ENCODE data around the gene IRX6. TPM values are rescaled to one million over a fixed set of nuclear protein-coding genes. Genes with fewer than 3 reads are reported as not detected.

The IRX6 gene
- total RNA-seq, 1 experiment from 2014 or later, result 0.22 TPM

DNA sequence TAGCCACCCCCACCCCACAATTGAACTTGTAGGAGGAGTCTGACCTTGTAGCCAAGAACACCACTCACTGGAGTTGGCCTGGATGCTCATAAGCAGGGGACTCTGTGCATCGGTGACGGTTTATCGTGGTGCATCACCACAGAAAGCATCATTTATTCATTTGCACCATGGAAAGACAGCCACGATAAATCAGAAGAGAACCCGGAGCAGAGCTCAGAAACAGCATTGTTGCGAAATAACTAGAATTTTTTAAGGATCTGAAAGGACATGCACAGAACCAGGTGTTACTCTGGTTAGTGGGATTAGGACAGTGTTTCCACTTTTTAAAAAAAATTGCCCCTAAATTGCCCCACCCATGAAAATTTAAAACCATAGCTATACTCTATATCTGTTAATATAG lies 44.4 kb upstream of the IRX6 start:
- TF ChIP-seq, protein P1, sequence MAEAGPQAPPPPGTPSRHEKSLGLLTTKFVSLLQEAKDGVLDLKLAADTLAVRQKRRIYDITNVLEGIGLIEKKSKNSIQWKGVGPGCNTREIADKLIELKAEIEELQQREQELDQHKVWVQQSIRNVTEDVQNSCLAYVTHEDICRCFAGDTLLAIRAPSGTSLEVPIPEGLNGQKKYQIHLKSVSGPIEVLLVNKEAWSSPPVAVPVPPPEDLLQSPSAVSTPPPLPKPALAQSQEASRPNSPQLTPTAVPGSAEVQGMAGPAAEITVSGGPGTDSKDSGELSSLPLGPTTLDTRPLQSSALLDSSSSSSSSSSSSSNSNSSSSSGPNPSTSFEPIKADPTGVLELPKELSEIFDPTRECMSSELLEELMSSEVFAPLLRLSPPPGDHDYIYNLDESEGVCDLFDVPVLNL (CRISPR knock-in tag; IDR thresholded peaks at IDR 0.05; ENCODE audit: borderline replicate concordance, low read depth), result no peak
- TF ChIP-seq NR2C2 (CRISPR knock-in tag; IDR thresholded peaks at IDR 0.05) (no peak), FOXJ3 (CRISPR knock-in tag; IDR thresholded peaks at IDR 0.05; ENCODE audit: borderline replicate concordance) (no peak), HMGA2 (CRISPR knock-in tag; IDR thresholded peaks at IDR 0.05) (no peak), TP53 (CRISPR knock-in tag; IDR thresholded peaks at IDR 0.05) (no peak), KAT7 (CRISPR knock-in tag; IDR thresholded peaks at IDR 0.05; ENCODE audit: borderline replicate concordance) (no peak), ETV6 (CRISPR knock-in tag; IDR thresholded peaks at IDR 0.05) (no peak), ZNF317 (CRISPR knock-in tag; IDR thresholded peaks at IDR 0.05; ENCODE audit: borderline replicate concordance, low read depth) (no peak), CBFB (CRISPR knock-in tag; IDR thresholded peaks at IDR 0.05; ENCODE audit: low read depth) (no peak), GTF2I (CRISPR knock-in tag; conservative IDR thresholded peaks at IDR 0.05) (no peak), ESRRA (CRISPR knock-in tag; IDR thresholded peaks at IDR 0.05; ENCODE audit: borderline replicate concordance) (no peak)
- TF ChIP-seq, protein P2, sequence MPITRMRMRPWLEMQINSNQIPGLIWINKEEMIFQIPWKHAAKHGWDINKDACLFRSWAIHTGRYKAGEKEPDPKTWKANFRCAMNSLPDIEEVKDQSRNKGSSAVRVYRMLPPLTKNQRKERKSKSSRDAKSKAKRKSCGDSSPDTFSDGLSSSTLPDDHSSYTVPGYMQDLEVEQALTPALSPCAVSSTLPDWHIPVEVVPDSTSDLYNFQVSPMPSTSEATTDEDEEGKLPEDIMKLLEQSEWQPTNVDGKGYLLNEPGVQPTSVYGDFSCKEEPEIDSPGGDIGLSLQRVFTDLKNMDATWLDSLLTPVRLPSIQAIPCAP (CRISPR knock-in tag; IDR thresholded peaks at IDR 0.05), result no peak
- TF ChIP-seq, protein P3, sequence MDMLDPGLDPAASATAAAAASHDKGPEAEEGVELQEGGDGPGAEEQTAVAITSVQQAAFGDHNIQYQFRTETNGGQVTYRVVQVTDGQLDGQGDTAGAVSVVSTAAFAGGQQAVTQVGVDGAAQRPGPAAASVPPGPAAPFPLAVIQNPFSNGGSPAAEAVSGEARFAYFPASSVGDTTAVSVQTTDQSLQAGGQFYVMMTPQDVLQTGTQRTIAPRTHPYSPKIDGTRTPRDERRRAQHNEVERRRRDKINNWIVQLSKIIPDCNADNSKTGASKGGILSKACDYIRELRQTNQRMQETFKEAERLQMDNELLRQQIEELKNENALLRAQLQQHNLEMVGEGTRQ (CRISPR knock-in tag; IDR thresholded peaks at IDR 0.05), result no peak
- TF ChIP-seq, protein P4, sequence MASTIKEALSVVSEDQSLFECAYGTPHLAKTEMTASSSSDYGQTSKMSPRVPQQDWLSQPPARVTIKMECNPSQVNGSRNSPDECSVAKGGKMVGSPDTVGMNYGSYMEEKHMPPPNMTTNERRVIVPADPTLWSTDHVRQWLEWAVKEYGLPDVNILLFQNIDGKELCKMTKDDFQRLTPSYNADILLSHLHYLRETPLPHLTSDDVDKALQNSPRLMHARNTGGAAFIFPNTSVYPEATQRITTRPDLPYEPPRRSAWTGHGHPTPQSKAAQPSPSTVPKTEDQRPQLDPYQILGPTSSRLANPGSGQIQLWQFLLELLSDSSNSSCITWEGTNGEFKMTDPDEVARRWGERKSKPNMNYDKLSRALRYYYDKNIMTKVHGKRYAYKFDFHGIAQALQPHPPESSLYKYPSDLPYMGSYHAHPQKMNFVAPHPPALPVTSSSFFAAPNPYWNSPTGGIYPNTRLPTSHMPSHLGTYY (CRISPR knock-in tag; IDR thresholded peaks at IDR 0.05), result no peak
- TF ChIP-seq, protein P5, sequence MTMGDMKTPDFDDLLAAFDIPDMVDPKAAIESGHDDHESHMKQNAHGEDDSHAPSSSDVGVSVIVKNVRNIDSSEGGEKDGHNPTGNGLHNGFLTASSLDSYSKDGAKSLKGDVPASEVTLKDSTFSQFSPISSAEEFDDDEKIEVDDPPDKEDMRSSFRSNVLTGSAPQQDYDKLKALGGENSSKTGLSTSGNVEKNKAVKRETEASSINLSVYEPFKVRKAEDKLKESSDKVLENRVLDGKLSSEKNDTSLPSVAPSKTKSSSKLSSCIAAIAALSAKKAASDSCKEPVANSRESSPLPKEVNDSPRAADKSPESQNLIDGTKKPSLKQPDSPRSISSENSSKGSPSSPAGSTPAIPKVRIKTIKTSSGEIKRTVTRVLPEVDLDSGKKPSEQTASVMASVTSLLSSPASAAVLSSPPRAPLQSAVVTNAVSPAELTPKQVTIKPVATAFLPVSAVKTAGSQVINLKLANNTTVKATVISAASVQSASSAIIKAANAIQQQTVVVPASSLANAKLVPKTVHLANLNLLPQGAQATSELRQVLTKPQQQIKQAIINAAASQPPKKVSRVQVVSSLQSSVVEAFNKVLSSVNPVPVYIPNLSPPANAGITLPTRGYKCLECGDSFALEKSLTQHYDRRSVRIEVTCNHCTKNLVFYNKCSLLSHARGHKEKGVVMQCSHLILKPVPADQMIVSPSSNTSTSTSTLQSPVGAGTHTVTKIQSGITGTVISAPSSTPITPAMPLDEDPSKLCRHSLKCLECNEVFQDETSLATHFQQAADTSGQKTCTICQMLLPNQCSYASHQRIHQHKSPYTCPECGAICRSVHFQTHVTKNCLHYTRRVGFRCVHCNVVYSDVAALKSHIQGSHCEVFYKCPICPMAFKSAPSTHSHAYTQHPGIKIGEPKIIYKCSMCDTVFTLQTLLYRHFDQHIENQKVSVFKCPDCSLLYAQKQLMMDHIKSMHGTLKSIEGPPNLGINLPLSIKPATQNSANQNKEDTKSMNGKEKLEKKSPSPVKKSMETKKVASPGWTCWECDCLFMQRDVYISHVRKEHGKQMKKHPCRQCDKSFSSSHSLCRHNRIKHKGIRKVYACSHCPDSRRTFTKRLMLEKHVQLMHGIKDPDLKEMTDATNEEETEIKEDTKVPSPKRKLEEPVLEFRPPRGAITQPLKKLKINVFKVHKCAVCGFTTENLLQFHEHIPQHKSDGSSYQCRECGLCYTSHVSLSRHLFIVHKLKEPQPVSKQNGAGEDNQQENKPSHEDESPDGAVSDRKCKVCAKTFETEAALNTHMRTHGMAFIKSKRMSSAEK (CRISPR knock-in tag; IDR thresholded peaks at IDR 0.05; ENCODE audit: borderline replicate concordance), result no peak
- TF ChIP-seq, protein P6, sequence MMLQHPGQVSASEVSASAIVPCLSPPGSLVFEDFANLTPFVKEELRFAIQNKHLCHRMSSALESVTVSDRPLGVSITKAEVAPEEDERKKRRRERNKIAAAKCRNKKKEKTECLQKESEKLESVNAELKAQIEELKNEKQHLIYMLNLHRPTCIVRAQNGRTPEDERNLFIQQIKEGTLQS (CRISPR knock-in tag; conservative IDR thresholded peaks at IDR 0.05), result no peak
- TF ChIP-seq, protein P7, sequence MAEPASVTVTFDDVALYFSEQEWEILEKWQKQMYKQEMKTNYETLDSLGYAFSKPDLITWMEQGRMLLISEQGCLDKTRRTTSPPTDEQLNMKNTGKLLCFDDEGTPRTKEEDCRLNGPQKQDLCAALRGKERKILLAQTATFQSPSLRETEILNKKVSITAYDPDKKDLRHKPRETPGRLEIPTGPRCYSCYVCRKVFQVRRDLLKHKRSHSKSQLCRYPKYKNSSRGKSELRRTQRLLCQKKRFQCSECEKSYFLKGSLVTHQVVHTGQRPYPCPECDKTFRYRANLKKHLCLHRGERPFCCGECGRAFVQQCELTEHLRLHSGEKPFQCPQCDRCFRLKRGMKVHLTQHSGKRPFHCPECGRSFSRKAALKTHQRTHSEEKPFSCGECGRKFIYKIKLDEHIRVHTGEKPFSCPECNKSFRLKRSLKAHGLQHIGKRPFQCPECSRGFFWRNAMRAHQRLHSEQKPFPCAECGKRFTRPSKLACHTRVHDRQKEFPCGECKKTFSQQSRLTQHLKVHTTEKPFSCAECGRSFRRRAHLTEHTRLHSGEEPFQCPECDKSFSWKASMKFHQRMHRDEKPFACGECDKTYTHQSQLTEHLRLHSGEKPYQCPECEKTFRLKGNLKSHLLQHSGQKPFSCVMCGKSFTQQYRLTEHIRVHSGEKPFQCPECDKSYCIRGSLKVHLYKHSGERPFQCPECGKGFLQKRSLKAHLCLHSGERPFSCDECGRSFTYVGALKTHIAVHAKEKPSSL (CRISPR knock-in tag; conservative IDR thresholded peaks at IDR 0.05), result no peak
- TF ChIP-seq, protein P8, sequence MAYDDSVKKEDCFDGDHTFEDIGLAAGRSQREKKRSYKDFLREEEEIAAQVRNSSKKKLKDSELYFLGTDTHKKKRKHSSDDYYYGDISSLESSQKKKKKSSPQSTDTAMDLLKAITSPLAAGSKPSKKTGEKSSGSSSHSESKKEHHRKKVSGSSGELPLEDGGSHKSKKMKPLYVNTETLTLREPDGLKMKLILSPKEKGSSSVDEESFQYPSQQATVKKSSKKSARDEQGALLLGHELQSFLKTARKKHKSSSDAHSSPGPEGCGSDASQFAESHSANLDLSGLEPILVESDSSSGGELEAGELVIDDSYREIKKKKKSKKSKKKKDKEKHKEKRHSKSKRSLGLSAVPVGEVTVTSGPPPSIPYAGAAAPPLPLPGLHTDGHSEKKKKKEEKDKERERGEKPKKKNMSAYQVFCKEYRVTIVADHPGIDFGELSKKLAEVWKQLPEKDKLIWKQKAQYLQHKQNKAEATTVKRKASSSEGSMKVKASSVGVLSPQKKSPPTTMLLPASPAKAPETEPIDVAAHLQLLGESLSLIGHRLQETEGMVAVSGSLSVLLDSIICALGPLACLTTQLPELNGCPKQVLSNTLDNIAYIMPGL (CRISPR knock-in tag; IDR thresholded peaks at IDR 0.05), result no peak
- TF ChIP-seq, protein P9, sequence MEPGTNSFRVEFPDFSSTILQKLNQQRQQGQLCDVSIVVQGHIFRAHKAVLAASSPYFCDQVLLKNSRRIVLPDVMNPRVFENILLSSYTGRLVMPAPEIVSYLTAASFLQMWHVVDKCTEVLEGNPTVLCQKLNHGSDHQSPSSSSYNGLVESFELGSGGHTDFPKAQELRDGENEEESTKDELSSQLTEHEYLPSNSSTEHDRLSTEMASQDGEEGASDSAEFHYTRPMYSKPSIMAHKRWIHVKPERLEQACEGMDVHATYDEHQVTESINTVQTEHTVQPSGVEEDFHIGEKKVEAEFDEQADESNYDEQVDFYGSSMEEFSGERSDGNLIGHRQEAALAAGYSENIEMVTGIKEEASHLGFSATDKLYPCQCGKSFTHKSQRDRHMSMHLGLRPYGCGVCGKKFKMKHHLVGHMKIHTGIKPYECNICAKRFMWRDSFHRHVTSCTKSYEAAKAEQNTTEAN (CRISPR knock-in tag; IDR thresholded peaks at IDR 0.05), result no peak
- no peak for ATAC-seq
- Mint-ChIP-seq H3K36me3 (no peaks in the 10 kb centered on the region), H3K9me3 (peaks cover 5% of the 10 kb centered on the region; the same call in 1 of the 2 replicates), H3K4me3 (no peak overlapping the region), H3K27me3 (ENCODE audit: low read depth) (no peaks in the 10 kb centered on the region), H3K27ac (no peak overlapping the region), H3K4me1 (peaks cover 12% of the 10 kb centered on the region)
- ChIA-PET POLR2A (no interaction called here), CTCF (interaction anchor here (1.0 to 1.2 kb wide), 2 partner anchors 45 to 91 kb away, joined by 3 to 4 read pairs; partner anchors contain the start of gene IRX6)
- no peak for DNase-seq (ENCODE audit: low spot score)

All from WTC11 (cell line).